IPS DF 19.7 (cell line): ENCODE measurements around the gene C1orf210.

Experiments used
- DNase-seq: peaks from one replicate; pipeline ENCODE4 v3.0.0-alpha.2; 2013; ENCODE audit warnings: low read depth, low spot score

Gene C1orf210

GRCh38 chr1:43294761-43295160 lies 9.4 kb upstream of the C1orf210 start:
- DNase-seq = no peak

- DNase-seq = no peak
Measured at GRCh38 chr1:43293896-43294760, 8.7 kb upstream of the C1orf210 start.

GRCh38 chr1:43293176-43293575 lies 7.8 kb upstream of the C1orf210 start:
- DNase-seq = no peak

GRCh38 chr1:43292679-43293078 lies 7.3 kb upstream of the C1orf210 start:
- DNase-seq = no peak

- DNase-seq = no peak
Measured at GRCh38 chr1:43292216-43292615, 6.8 kb upstream of the C1orf210 start.

- no peak for DNase-seq
Measured at GRCh38 chr1:43288785-43289706, 3.7 kb upstream of the C1orf210 start.

- DNase-seq = no peak
Measured at GRCh38 chr1:43288058-43288784, 2.8 kb upstream of the C1orf210 start.

- DNase-seq = no peak
Measured at GRCh38 chr1:43286533-43286932, 1.2 kb upstream of the C1orf210 start.

- DNase-seq = no peak
Measured at GRCh38 chr1:43286115-43286514, 734 bp upstream of the C1orf210 start.

- DNase-seq = no peak
Measured at GRCh38 chr1:43284546-43285110, 753 bp downstream of the C1orf210 start.

GRCh38 chr1:43284065-43284464 lies 1.3 kb downstream of the C1orf210 start:
- no peak for DNase-seq

GRCh38 chr1:43282220-43283195 lies 2.9 kb downstream of the C1orf210 start:
- no peak for DNase-seq

- no peak for DNase-seq
Measured at GRCh38 chr1:43280692-43281091, 4.7 kb downstream of the C1orf210 start.

GRCh38 chr1:43279666-43280065 lies 5.7 kb downstream of the C1orf210 start:
- DNase-seq = no peak

GRCh38 chr1:43279161-43279560 lies 6.2 kb downstream of the C1orf210 start:
- DNase-seq = no peak

GRCh38 chr1:43277116-43277876 lies 8.1 kb downstream of the C1orf210 start:
- no peak for DNase-seq

GRCh38 chr1:43276673-43277072 lies 8.7 kb downstream of the C1orf210 start:
- DNase-seq = no peak

GRCh38 chr1:43275826-43276620 lies 9.4 kb downstream of the C1orf210 start:
- no peak for DNase-seq

GRCh38 chr1:43274804-43275180 lies 10.6 kb downstream of the C1orf210 start:
- no peak for DNase-seq
